ENCODE data around the gene RNU5B-1. TPM values are rescaled to one million over a fixed set of nuclear protein-coding genes. Genes with fewer than 3 reads are reported as not detected.

RNU5B-1 gene
- total and polyA plus RNA-seq, 3 donors from 2014 or later, result not detected

DNA sequence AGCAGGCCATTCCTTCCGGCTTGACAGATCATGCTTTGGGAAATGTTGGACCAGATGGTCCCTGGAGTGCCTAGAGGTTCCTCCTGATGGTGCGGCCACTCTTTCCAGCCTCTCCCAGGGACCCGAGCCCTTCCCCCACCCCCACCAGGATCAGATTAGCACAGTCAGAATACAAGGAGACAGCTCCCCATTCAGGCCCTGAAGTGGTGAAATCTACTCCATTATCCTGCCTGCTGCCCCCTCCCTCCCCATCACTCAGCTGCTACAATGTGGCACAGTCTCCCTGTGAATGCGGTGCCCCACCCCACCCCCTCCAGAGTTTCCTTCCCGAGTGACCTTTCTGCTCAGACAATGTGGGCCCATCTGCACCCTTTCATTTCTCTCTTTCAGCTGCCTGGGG lies 29.4 kb downstream of the RNU5B-1 start:
- intact Hi-C loops (cut with DNase I; ENCODE audit: low total_unique reads), result loop anchor here (10.0 kb wide), 1 partner anchor 861 kb away; no protein-coding TSS in a partner anchor
- TF ChIP-seq POLR2A (IDR thresholded peaks at IDR 0.05), result no peak
- TF ChIP-seq, protein P1, sequence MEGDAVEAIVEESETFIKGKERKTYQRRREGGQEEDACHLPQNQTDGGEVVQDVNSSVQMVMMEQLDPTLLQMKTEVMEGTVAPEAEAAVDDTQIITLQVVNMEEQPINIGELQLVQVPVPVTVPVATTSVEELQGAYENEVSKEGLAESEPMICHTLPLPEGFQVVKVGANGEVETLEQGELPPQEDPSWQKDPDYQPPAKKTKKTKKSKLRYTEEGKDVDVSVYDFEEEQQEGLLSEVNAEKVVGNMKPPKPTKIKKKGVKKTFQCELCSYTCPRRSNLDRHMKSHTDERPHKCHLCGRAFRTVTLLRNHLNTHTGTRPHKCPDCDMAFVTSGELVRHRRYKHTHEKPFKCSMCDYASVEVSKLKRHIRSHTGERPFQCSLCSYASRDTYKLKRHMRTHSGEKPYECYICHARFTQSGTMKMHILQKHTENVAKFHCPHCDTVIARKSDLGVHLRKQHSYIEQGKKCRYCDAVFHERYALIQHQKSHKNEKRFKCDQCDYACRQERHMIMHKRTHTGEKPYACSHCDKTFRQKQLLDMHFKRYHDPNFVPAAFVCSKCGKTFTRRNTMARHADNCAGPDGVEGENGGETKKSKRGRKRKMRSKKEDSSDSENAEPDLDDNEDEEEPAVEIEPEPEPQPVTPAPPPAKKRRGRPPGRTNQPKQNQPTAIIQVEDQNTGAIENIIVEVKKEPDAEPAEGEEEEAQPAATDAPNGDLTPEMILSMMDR (IDR thresholded peaks at IDR 0.05), result no peak
- Histone ChIP-seq H3K4me1 (peaks cover 3% of the 10 kb centered on the region), H3K36me3 (ENCODE audit: low read depth, missing control alignments) (no peaks in the 10 kb centered on the region), H3K4me3 (no peak overlapping the region), H3K27ac (no peak overlapping the region), H3K9me3 (no peaks in the 10 kb centered on the region), H3K27me3 (no peaks in the 10 kb centered on the region)
- DNase-seq, result no peak
- WGBS, 2 donors, result 43 to 68% methylated on average over 2 to 5 of the region's 5 CpGs

DNA sequence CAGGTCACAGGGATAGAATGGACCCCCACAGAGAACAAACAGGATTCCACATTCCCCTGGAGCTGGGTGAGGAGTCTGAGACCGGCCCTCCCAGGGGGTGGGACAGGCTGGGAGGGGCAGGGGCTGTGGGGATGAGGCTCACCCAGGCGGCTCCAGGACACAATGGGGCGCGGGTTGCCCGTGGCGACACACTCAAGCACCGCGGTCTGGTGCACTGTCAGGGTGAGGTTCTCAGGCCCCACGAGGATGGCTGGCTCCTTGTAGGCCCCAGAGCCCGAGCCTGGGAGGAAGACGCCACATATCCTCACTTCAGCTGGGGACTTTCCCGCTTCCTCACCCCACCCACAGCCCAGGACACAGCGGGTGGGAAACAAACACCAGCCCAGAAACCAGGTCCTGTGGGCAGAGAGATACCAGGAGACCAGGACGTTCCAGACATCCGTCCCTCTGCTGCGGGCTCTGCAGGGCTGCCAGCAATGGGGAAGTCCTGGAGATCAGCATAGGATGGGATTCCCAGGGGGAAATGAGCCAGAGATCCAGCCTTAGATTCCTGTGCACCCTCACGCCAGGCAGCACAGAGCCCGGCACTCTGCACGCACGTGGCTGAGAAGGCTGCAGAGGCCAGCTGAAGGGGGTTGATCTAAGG lies 30.2 kb downstream of the RNU5B-1 start:
- H3K4me3 ChIP-seq, result no peak overlapping the region
- H3K27me3 ChIP-seq, result no peaks in the 10 kb centered on the region
- H3K4me1 ChIP-seq, result peaks cover 3% of the 10 kb centered on the region
- no peak overlapping the region for H3K27ac ChIP-seq
- 89% methylated on average over 18 to 20 of the region's 20 CpGs for WGBS, 2 donors
- DNase-seq, result no peak
- TF ChIP-seq POLR2A (IDR thresholded peaks at IDR 0.05), result no peak
- TF ChIP-seq, protein P1 (IDR thresholded peaks at IDR 0.05), result no peak
- no peaks in the 10 kb centered on the region for H3K36me3 ChIP-seq (ENCODE audit: low read depth, missing control alignments)
- no peaks in the 10 kb centered on the region for H3K9me3 ChIP-seq
- intact Hi-C loops (cut with DNase I; ENCODE audit: low total_unique reads), result loop anchor here (10.0 kb wide), 1 partner anchor 860 kb away; no protein-coding TSS in a partner anchor

DNA sequence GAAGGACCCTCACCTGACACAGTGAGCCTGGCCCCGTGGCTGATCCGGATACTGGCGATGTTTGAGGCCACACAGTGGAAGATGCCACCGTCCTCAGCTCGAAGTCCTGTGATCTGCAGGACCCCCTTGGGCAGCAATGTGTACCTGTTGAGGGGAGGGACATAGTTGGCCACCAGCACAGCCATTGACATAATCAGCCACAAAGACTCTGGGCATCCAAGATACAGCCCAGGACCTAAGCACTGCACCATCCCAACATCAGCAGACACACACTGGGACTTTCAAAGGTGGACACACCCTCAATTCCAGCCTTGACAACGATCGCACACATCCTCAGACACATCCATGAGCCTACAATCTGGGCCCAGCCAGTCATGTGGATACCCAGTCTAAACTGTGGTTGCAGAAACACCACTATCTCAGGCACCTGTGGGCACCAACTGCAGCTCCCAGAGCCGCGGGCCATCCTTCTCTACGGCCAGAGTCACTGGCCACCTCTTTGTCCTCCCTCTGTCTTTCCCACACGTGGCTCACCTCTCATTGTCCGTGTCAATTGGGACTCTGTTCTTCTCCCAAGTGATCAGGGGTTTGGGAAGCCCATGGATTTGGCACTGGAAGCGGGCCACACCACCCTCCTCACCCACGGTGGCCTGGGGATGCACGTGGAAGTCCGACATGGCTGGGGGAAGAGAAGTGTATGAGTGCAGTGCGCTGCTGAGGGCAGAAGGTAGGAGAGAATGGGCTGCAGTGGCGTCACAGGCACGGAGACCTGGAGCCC lies 31.0 kb downstream of the RNU5B-1 start:
- Histone ChIP-seq H3K4me3 (no peak overlapping the region), H3K9me3 (no peaks in the 10 kb centered on the region), H3K27me3 (no peaks in the 10 kb centered on the region), H3K36me3 (ENCODE audit: low read depth, missing control alignments) (no peaks in the 10 kb centered on the region), H3K27ac (no peak overlapping the region), H3K4me1 (peaks cover 3% of the 10 kb centered on the region)
- 93 to 95% methylated on average over 11 to 19 of the region's 19 CpGs for WGBS, 2 donors
- no peak for TF ChIP-seq POLR2A (IDR thresholded peaks at IDR 0.05)
- DNase-seq, result no peak
- intact Hi-C loops (cut with DNase I; ENCODE audit: low total_unique reads), result loop anchor here (10.0 kb wide), 1 partner anchor 859 kb away; no protein-coding TSS in a partner anchor

DNA sequence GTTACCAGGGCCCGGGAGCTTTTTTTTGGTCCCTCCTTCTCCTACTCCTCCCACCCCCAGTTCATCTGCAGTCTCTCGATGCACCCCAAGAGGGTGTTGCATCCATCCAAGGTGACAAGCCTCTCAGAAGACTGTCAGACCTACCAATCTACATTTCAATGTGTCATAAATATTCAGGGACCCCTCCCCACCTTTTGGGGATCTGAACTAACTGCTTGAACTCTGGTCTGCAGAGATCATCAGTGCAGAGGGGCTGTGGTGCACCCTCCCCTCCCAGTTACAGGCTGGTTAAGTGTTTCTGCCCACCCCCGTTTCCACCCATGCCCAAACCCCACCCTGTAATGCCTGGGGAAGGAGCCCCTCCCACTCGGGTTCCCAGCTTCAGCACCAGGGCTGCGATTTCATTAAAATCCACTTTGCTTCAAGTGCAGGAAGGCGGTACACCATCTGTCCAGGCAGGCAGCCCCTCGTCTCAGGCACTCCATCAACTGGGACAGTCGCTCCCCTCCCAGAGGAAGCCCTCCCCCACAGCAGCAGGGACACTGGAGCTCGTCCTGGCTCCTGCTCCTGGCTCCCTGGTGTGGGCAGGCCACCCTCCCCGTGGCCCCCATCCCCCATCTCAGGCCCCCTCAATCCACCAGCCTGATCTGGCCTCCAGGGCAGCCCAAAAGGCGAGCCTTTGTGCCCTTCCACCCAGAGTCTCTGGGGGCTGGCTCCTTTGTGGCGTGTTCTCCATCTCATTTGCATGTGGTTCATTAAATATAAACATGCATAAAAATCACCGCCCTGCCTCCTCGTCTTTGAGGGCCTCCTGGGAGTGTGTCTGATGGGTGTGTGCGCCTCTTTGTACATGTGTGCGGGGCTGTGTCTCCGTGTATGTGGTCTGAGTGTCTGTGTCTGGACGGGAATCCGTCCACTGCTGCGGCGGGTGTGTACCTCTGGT lies 32.3 kb downstream of the RNU5B-1 start:
- Histone ChIP-seq H3K36me3 (ENCODE audit: low read depth, missing control alignments) (no peaks in the 10 kb centered on the region), H3K4me3 (no peak overlapping the region), H3K4me1 (peaks cover 3% of the 10 kb centered on the region), H3K27me3 (no peaks in the 10 kb centered on the region), H3K27ac (no peak overlapping the region), H3K9me3 (no peaks in the 10 kb centered on the region)
- intact Hi-C loops (cut with DNase I; ENCODE audit: low total_unique reads), result loop anchor here (10.0 kb wide), 1 partner anchor 858 kb away; no protein-coding TSS in a partner anchor
- WGBS, 2 donors, result 83 to 85% methylated on average over 21 of the region's 21 CpGs
- TF ChIP-seq, protein P1 (IDR thresholded peaks at IDR 0.05), result no peak
- TF ChIP-seq POLR2A (IDR thresholded peaks at IDR 0.05), result no peak
- no peak for DNase-seq

All from testis (tissue), 3 donors.